Renal pelvis (tissue), 4 donors: ENCODE measurements around the gene CSTF2T. TPM values are rescaled to one million over a fixed set of nuclear protein-coding genes. Genes with fewer than 3 reads are reported as not detected.
"Not testable (repeated sequence)": the region's sequence is repeated elsewhere in the genome, so short reads cannot be mapped to it uniquely, and the experiment has no call there.

Experiments
- DNase-seq: peaks from one replicate; pipeline ENCODE4 v3.0.0-alpha.2; 2013
- polyA plus RNA-seq, 3 donors: library from polyadenylated mRNA; unstranded; fragments of 120-200 nt; gene quantifications; one replicate each; pipeline ENCODE4 v1.2.1, GENCODE V29; 2013; ENCODE audit not compliant: insufficient read length in 3 of 3

The CSTF2T gene
- polyA plus RNA-seq, 3 donors = 40.9 to 42.8 (median 42.8) TPM

- DNase-seq = no peak
Observed at GRCh38 chr10:51705774-51706173, 6.4 kb upstream of the CSTF2T start.

- peak; percentile 65 for DNase-seq
Observed at GRCh38 chr10:51700228-51700817, 928 bp upstream of the CSTF2T start.

- DNase-seq = no peak
Observed at GRCh38 chr10:51699145-51699474, 285 bp downstream of the CSTF2T start.

- DNase-seq = no peak
Observed at GRCh38 chr10:51698473-51699063, 827 bp downstream of the CSTF2T start.

GRCh38 chr10:51696251-51696650 is 3.1 kb downstream of the CSTF2T start:
- DNase-seq = no peak

GRCh38 chr10:51694086-51694768 is 5.2 kb downstream of the CSTF2T start:
- no peak for DNase-seq

GRCh38 chr10:51691135-51691534 is 8.3 kb downstream of the CSTF2T start:
- DNase-seq = no peak

GRCh38 chr10:51689536-51689935 is 9.9 kb downstream of the CSTF2T start:
- DNase-seq = no peak

GRCh38 chr10:51688826-51689225 is 10.6 kb downstream of the CSTF2T start:
- DNase-seq = not testable (repeated sequence)

- DNase-seq = no peak
Observed at GRCh38 chr10:51687296-51687695, 12.1 kb downstream of the CSTF2T start.

- DNase-seq = no peak
Observed at GRCh38 chr10:51685768-51686167, 13.6 kb downstream of the CSTF2T start.

GRCh38 chr10:51683031-51683691 is 16.2 kb downstream of the CSTF2T start:
- DNase-seq = no peak

- no peak for DNase-seq
Observed at GRCh38 chr10:51679841-51680240, 19.6 kb downstream of the CSTF2T start.

- DNase-seq = no peak
Observed at GRCh38 chr10:51675088-51675487, 24.3 kb downstream of the CSTF2T start.

GRCh38 chr10:51672039-51672535 is 27.3 kb downstream of the CSTF2T start:
- no peak for DNase-seq

GRCh38 chr10:51669041-51669440 is 30.4 kb downstream of the CSTF2T start:
- no peak for DNase-seq

- DNase-seq = no peak
Observed at GRCh38 chr10:51668336-51668689, 31.1 kb downstream of the CSTF2T start.

GRCh38 chr10:51667678-51668335 is 31.6 kb downstream of the CSTF2T start:
- DNase-seq = no peak

- DNase-seq = no peak
Observed at GRCh38 chr10:51666456-51666855, 32.9 kb downstream of the CSTF2T start.

- DNase-seq = no peak
Observed at GRCh38 chr10:51663086-51663485, 36.3 kb downstream of the CSTF2T start.

- DNase-seq = no peak
Observed at GRCh38 chr10:51659344-51659743, 40.1 kb downstream of the CSTF2T start.

- no peak for DNase-seq
Observed at GRCh38 chr10:51658000-51658399, 41.4 kb downstream of the CSTF2T start.
